GM12878 (cell line): ENCODE results near the gene SYT12.

Source experiments
- EP300 ChIP-seq, 2 experiments: fragments of 150-350 bp in 1 of 2; IDR thresholded peaks; 2 replicates each; pipeline ENCODE4 v1.6.1; 2011 to 2012; ENCODE audit warnings: low read depth in 2 of 2, low read length in 2 of 2, borderline replicate concordance in 1 of 2, improper control_type of control experiment in 1 of 2, inconsistent platforms in 1 of 2; ENCODE audit not compliant: control insufficient read depth in 1 of 2
- EZH2 ChIP-seq: IDR thresholded peaks from 2 replicates; pipeline ENCODE4 v1.6.1; 2012; ENCODE audit warnings: low read depth, mild to moderate bottlenecking, control low read depth, inconsistent platforms, low read length, borderline replicate concordance; ENCODE audit not compliant: control insufficient read depth
- POLR2AphosphoS5 ChIP-seq: IDR thresholded peaks from 2 replicates; pipeline ENCODE4 v1.6.1; 2011; ENCODE audit warnings: mild to moderate bottlenecking, low read length, inconsistent platforms
- SIN3A ChIP-seq: IDR thresholded peaks from 2 replicates; pipeline ENCODE4 v1.6.1; 2012; ENCODE audit warnings: low read depth, low read length, improper control_type of control experiment
- SP1 ChIP-seq: IDR thresholded peaks from one replicate; pipeline ENCODE4 v1.6.1; 2011; ENCODE audit warnings: low read depth, low read length
- TF ChIP-seq, protein P1 (sequence below), 3 experiments: IDR thresholded peaks in 2 of 3; conservative IDR thresholded peaks in 1 of 3; 2 replicates each; pipeline ENCODE4 v1.5.1; 2011; ENCODE audit warnings: low read depth in 3 of 3, low read length in 3 of 3, mild to moderate bottlenecking in 3 of 3, control low read depth in 2 of 3, moderate library complexity in 2 of 3, inconsistent platforms in 1 of 3, mixed read lengths in 1 of 3; ENCODE audit not compliant: control insufficient read depth in 2 of 3, insufficient read depth in 1 of 3; ENCODE audit errors: extremely low read depth in 1 of 3
- TF ChIP-seq, protein P2 (sequence below): fragments of 450-650 bp; IDR thresholded peaks from 2 replicates; pipeline ENCODE4 v1.6.1; 2014; ENCODE audit warnings: mild to moderate bottlenecking

DNA sequence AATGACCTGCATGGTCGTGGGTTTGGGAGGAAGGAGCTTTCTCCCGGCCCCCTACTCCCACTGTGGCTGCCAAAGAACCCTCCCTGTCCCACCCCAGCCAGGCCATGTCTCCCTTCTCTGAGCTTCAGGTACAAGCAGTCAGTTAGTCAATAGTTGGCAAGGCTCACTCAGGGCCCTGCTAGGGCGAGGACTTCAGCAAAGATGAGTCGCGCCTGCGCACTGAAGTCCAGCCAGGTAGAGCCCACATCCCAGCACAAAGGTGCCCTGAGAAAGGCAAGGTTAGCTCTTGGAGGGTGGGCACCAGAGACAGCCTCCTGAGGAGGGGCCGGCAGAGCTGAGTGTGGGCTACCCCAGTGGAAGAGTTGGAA lies 36.8 kb upstream of the SYT12 start:
- TF ChIP-seq, protein P1, sequence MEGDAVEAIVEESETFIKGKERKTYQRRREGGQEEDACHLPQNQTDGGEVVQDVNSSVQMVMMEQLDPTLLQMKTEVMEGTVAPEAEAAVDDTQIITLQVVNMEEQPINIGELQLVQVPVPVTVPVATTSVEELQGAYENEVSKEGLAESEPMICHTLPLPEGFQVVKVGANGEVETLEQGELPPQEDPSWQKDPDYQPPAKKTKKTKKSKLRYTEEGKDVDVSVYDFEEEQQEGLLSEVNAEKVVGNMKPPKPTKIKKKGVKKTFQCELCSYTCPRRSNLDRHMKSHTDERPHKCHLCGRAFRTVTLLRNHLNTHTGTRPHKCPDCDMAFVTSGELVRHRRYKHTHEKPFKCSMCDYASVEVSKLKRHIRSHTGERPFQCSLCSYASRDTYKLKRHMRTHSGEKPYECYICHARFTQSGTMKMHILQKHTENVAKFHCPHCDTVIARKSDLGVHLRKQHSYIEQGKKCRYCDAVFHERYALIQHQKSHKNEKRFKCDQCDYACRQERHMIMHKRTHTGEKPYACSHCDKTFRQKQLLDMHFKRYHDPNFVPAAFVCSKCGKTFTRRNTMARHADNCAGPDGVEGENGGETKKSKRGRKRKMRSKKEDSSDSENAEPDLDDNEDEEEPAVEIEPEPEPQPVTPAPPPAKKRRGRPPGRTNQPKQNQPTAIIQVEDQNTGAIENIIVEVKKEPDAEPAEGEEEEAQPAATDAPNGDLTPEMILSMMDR (IDR thresholded peaks at IDR 0.05 in 2 of 3, conservative IDR thresholded peaks at IDR 0.05 in 1 of 3; ENCODE audit: control insufficient read depth in 2 of 3, extremely low read depth in 1 of 3, insufficient read depth in 1 of 3, low read depth in 3 of 3, low read length in 3 of 3): no peak
- TF ChIP-seq, protein P2, sequence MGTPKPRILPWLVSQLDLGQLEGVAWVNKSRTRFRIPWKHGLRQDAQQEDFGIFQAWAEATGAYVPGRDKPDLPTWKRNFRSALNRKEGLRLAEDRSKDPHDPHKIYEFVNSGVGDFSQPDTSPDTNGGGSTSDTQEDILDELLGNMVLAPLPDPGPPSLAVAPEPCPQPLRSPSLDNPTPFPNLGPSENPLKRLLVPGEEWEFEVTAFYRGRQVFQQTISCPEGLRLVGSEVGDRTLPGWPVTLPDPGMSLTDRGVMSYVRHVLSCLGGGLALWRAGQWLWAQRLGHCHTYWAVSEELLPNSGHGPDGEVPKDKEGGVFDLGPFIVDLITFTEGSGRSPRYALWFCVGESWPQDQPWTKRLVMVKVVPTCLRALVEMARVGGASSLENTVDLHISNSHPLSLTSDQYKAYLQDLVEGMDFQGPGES: no peak
- no peak for TF ChIP-seq POLR2AphosphoS5
- no peak for TF ChIP-seq SIN3A
- no peak for TF ChIP-seq EZH2
- TF ChIP-seq EP300 (IDR thresholded peaks at IDR 0.05; ENCODE audit: borderline replicate concordance in 1 of 2, control insufficient read depth in 1 of 2, low read depth in 2 of 2, low read length in 2 of 2): no peak
- TF ChIP-seq SP1: no peak
